ENCODE results near the gene RNH1.

DNA sequence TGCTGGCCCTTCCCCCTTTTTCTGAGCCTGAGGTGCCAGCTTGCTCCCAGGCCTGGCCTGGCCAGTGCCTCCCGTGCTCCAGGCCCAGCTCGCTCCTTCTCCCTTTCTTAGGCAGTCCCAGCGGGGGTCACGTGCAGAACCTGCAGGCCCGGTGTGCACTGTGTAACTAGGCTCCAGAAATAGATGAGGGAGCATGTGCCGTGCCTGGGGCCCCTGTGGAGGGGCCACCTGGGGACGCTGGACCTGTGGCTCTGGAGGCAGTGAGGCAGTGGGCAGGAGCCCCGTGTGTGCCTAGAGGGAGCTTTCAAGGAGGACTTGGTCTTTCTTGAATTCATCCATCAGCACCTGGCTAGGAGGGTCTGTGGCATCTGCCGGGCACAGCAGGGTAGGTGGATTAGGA lies 45.4 kb downstream of the RNH1 start:
- TF ChIP-seq ATF2 (IDR thresholded peaks at IDR 0.05; ENCODE audit: low read length) (no peak), POLR2A (IDR thresholded peaks at IDR 0.05; ENCODE audit: low read depth, low read length) (no peak), EZH2 (IDR thresholded peaks at IDR 0.05; ENCODE audit: borderline replicate concordance, control insufficient read depth, low read depth, low read length) (no peak), NFIC (IDR thresholded peaks at IDR 0.05; ENCODE audit: low read depth, low read length) (no peak), ZZZ3 (IDR thresholded peaks at IDR 0.05; ENCODE audit: control insufficient read depth, insufficient read length, low read depth) (no peak), ZNF24 (IDR thresholded peaks at IDR 0.05) (no peak), EP300 (IDR thresholded peaks at IDR 0.05; ENCODE audit: borderline replicate concordance in 1 of 2, control insufficient read depth in 1 of 2, low read depth in 2 of 2, low read length in 2 of 2) (no peak), TAF1 (IDR thresholded peaks at IDR 0.05; ENCODE audit: borderline replicate concordance, low read depth, low read length) (no peak)
- TF ChIP-seq, protein P1, sequence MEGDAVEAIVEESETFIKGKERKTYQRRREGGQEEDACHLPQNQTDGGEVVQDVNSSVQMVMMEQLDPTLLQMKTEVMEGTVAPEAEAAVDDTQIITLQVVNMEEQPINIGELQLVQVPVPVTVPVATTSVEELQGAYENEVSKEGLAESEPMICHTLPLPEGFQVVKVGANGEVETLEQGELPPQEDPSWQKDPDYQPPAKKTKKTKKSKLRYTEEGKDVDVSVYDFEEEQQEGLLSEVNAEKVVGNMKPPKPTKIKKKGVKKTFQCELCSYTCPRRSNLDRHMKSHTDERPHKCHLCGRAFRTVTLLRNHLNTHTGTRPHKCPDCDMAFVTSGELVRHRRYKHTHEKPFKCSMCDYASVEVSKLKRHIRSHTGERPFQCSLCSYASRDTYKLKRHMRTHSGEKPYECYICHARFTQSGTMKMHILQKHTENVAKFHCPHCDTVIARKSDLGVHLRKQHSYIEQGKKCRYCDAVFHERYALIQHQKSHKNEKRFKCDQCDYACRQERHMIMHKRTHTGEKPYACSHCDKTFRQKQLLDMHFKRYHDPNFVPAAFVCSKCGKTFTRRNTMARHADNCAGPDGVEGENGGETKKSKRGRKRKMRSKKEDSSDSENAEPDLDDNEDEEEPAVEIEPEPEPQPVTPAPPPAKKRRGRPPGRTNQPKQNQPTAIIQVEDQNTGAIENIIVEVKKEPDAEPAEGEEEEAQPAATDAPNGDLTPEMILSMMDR (IDR thresholded peaks at IDR 0.05 in 2 of 3, conservative IDR thresholded peaks at IDR 0.05 in 1 of 3; ENCODE audit: control insufficient read depth in 2 of 3, extremely low read depth in 1 of 3, insufficient read depth in 1 of 3, low read depth in 3 of 3, low read length in 3 of 3) = no peak
- TF ChIP-seq, protein P2, sequence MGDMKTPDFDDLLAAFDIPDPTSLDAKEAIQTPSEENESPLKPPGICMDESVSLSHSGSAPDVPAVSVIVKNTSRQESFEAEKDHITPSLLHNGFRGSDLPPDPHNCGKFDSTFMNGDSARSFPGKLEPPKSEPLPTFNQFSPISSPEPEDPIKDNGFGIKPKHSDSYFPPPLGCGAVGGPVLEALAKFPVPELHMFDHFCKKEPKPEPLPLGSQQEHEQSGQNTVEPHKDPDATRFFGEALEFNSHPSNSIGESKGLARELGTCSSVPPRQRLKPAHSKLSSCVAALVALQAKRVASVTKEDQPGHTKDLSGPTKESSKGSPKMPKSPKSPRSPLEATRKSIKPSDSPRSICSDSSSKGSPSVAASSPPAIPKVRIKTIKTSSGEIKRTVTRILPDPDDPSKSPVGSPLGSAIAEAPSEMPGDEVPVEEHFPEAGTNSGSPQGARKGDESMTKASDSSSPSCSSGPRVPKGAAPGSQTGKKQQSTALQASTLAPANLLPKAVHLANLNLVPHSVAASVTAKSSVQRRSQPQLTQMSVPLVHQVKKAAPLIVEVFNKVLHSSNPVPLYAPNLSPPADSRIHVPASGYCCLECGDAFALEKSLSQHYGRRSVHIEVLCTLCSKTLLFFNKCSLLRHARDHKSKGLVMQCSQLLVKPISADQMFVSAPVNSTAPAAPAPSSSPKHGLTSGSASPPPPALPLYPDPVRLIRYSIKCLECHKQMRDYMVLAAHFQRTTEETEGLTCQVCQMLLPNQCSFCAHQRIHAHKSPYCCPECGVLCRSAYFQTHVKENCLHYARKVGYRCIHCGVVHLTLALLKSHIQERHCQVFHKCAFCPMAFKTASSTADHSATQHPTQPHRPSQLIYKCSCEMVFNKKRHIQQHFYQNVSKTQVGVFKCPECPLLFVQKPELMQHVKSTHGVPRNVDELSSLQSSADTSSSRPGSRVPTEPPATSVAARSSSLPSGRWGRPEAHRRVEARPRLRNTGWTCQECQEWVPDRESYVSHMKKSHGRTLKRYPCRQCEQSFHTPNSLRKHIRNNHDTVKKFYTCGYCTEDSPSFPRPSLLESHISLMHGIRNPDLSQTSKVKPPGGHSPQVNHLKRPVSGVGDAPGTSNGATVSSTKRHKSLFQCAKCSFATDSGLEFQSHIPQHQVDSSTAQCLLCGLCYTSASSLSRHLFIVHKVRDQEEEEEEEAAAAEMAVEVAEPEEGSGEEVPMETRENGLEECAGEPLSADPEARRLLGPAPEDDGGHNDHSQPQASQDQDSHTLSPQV (IDR thresholded peaks at IDR 0.05) = no peak
